Stimulated activated naive B cell treated with anti-CD40 and anti-IgM and Interleukin-4, amounts not matched to agents 10 μg/mL and 1 μg/mL and 100 μg/mL, for 72 hours (primary cell): ENCODE measurements around the gene CARNS1.

Source experiments
- ATAC-seq, 2 donors: fragments of 150-1000 bp; cut with Tn5 transposase; replicated peaks; 2 replicates each; pipeline ENCODE4 v1.10.0; 2021; ENCODE audit warnings: moderate library complexity in 1 of 2
- DNase-seq: peaks from one replicate; pipeline ENCODE4 v3.0.0; 2021
- H3K27ac Mint-ChIP-seq: one replicate; pipeline ENCODE4 v1.8.0; 2022; ENCODE audit warnings: mild to moderate bottlenecking, mixed read lengths
- H3K27me3 Mint-ChIP-seq, 2 donors: one replicate each; pipeline ENCODE4 v1.8.0; 2022; ENCODE audit warnings: mixed read lengths in 2 of 2
- H3K36me3 Mint-ChIP-seq, 2 donors: one replicate each; pipeline ENCODE4 v1.8.0; 2022; ENCODE audit warnings: mixed read lengths in 2 of 2, mild to moderate bottlenecking in 1 of 2
- H3K4me1 Mint-ChIP-seq, 2 donors: one replicate each; pipeline ENCODE4 v1.8.0; 2022; ENCODE audit warnings: mixed read lengths in 2 of 2, mild to moderate bottlenecking in 1 of 2
- H3K4me3 Mint-ChIP-seq, 2 donors: one replicate each; pipeline ENCODE4 v1.8.0; 2022; ENCODE audit warnings: mild to moderate bottlenecking in 2 of 2, mixed read lengths in 2 of 2, moderate library complexity in 1 of 2
- H3K9me3 Mint-ChIP-seq, 2 donors: one replicate each; pipeline ENCODE4 v1.8.0; 2022; ENCODE audit warnings: mixed read lengths in 2 of 2, mild to moderate bottlenecking in 1 of 2

Gene CARNS1

GRCh38 chr11:67415501-67416304 is at the start of gene CARNS1:
CARNS1 (plus strand) TSS chr11:67415678; CDS start chr11:67416200, 522 bp downstream.
- H3K27me3 Mint-ChIP-seq, result no peaks in the 10 kb centered on the region
- DNase-seq, result no peak
- H3K4me1 Mint-ChIP-seq, result peaks cover 67 to 91% of the 10 kb centered on the region in 2 donors
- H3K36me3 Mint-ChIP-seq, result no peaks in the 10 kb centered on the region
- H3K27ac Mint-ChIP-seq, result peak within 1 kb of the TSS; percentile 75
- no peak for ATAC-seq
- H3K9me3 Mint-ChIP-seq, result no peaks in the 10 kb centered on the region
- H3K4me3 Mint-ChIP-seq, result peak within 1 kb of the TSS; percentile 79 to 82

GRCh38 chr11:67365736-67366444 is 49.6 kb upstream of the CARNS1 start:
- DNase-seq (no peak), ATAC-seq (no peak)
- no peaks in the 10 kb centered on the region for H3K27me3 Mint-ChIP-seq
- peak overlapping the region; percentile 9 to 56 for H3K4me3 Mint-ChIP-seq
- H3K36me3 Mint-ChIP-seq, result peaks cover 33 to 61% of the 10 kb centered on the region in 2 donors
- no peaks in the 10 kb centered on the region for H3K9me3 Mint-ChIP-seq
- H3K27ac Mint-ChIP-seq, result peak overlapping the region; percentile 85
- H3K4me1 Mint-ChIP-seq, result peaks cover 73 to 96% of the 10 kb centered on the region in 2 donors

GRCh38 chr11:67366546-67366945 is 48.9 kb upstream of the CARNS1 start:
- Mint-ChIP-seq H3K27me3 (no peaks in the 10 kb centered on the region), H3K27ac (peak overlapping the region; percentile 85), H3K4me1 (peaks cover 79 to 98% of the 10 kb centered on the region in 2 donors)

GRCh38 chr11:67366961-67367760 is 48.3 kb upstream of the CARNS1 start:
- Mint-ChIP-seq H3K4me3 (peak overlapping the region; percentile 18 to 39), H3K27me3 (no peaks in the 10 kb centered on the region), H3K27ac (peak overlapping the region; percentile 43), H3K9me3 (no peaks in the 10 kb centered on the region), H3K4me1 (peaks cover 79 to 97% of the 10 kb centered on the region in 2 donors), H3K36me3 (peaks cover 34 to 66% of the 10 kb centered on the region in 2 donors)
- ATAC-seq, result peak in 1 of 2 donors; percentile 29
- no peak for DNase-seq

More at GRCh38 chr11:67366546-67366945, 48.9 kb upstream of the CARNS1 start:
- Mint-ChIP-seq H3K9me3 (no peaks in the 10 kb centered on the region), H3K4me3 (peak overlapping the region; percentile 9 to 56), H3K36me3 (peaks cover 34 to 62% of the 10 kb centered on the region in 2 donors)
- no peak for ATAC-seq
- DNase-seq, result no peak

GRCh38 chr11:67367761-67368227 is 47.7 kb upstream of the CARNS1 start:
- ATAC-seq (no peak), DNase-seq (no peak)
- peaks cover 73 to 91% of the 10 kb centered on the region in 2 donors for H3K4me1 Mint-ChIP-seq
- H3K27me3 Mint-ChIP-seq, result no peaks in the 10 kb centered on the region
- peak overlapping the region; percentile 27 for H3K27ac Mint-ChIP-seq
- peaks cover 28 to 60% of the 10 kb centered on the region in 2 donors for H3K36me3 Mint-ChIP-seq
- peak overlapping the region; percentile 18 to 39 for H3K4me3 Mint-ChIP-seq
- H3K9me3 Mint-ChIP-seq, result no peaks in the 10 kb centered on the region

- Mint-ChIP-seq H3K4me3 (peak overlapping the region; percentile 18 to 39), H3K27ac (peak overlapping the region; percentile 27), H3K36me3 (peaks cover 25 to 58% of the 10 kb centered on the region in 2 donors), H3K9me3 (no peaks in the 10 kb centered on the region), H3K27me3 (no peaks in the 10 kb centered on the region), H3K4me1 (peaks cover 71 to 87% of the 10 kb centered on the region in 2 donors)
- no peak for DNase-seq
- ATAC-seq, result peak; percentile 41 to 55
Observed at GRCh38 chr11:67368621-67369020, 46.9 kb upstream of the CARNS1 start.

- H3K4me3 Mint-ChIP-seq, result peak overlapping the region; percentile 11 to 49
- peaks cover 25 to 54% of the 10 kb centered on the region in 2 donors for H3K36me3 Mint-ChIP-seq
- H3K27ac Mint-ChIP-seq, result peak overlapping the region; percentile 68
- H3K9me3 Mint-ChIP-seq, result no peaks in the 10 kb centered on the region
- no peaks in the 10 kb centered on the region for H3K27me3 Mint-ChIP-seq
- ATAC-seq (no peak), DNase-seq (no peak)
- H3K4me1 Mint-ChIP-seq, result peaks cover 71 to 87% of the 10 kb centered on the region in 2 donors
Observed at GRCh38 chr11:67369275-67369674, 46.2 kb upstream of the CARNS1 start.

GRCh38 chr11:67369801-67370284 is 45.6 kb upstream of the CARNS1 start:
- Mint-ChIP-seq H3K27me3 (no peaks in the 10 kb centered on the region), H3K4me3 (peak overlapping the region; percentile 11 to 18), H3K36me3 (peaks cover 20 to 49% of the 10 kb centered on the region in 2 donors), H3K27ac (no peak overlapping the region), H3K9me3 (no peaks in the 10 kb centered on the region), H3K4me1 (peaks cover 72 to 87% of the 10 kb centered on the region in 2 donors)
- no peak for ATAC-seq
- no peak for DNase-seq

- Mint-ChIP-seq H3K36me3 (peaks cover 14 to 42% of the 10 kb centered on the region in 2 donors), H3K4me3 (peak overlapping the region; percentile 65 to 92), H3K9me3 (no peaks in the 10 kb centered on the region), H3K27ac (peak overlapping the region; percentile 68), H3K4me1 (peaks cover 68 to 81% of the 10 kb centered on the region in 2 donors), H3K27me3 (no peaks in the 10 kb centered on the region)
- no peak for ATAC-seq
- DNase-seq, result no peak
Observed at GRCh38 chr11:67370351-67371076, 45.0 kb upstream of the CARNS1 start.

GRCh38 chr11:67371189-67371910 is 44.1 kb upstream of the CARNS1 start:
- peak; percentile 41 for ATAC-seq
- peaks cover 6 to 34% of the 10 kb centered on the region in 2 donors for H3K36me3 Mint-ChIP-seq
- no peaks in the 10 kb centered on the region for H3K27me3 Mint-ChIP-seq
- no peak for DNase-seq
- peak overlapping the region; percentile 95 for H3K27ac Mint-ChIP-seq
- H3K4me1 Mint-ChIP-seq, result peaks cover 60 to 73% of the 10 kb centered on the region in 2 donors
- H3K4me3 Mint-ChIP-seq, result peak overlapping the region; percentile 85 to 92
- no peaks in the 10 kb centered on the region for H3K9me3 Mint-ChIP-seq

GRCh38 chr11:67371911-67372320 is 43.6 kb upstream of the CARNS1 start:
- Mint-ChIP-seq H3K4me3 (peak overlapping the region; percentile 85 to 92), H3K27ac (peak overlapping the region; percentile 95), H3K27me3 (no peaks in the 10 kb centered on the region), H3K9me3 (no peaks in the 10 kb centered on the region), H3K4me1 (peaks cover 56 to 70% of the 10 kb centered on the region in 2 donors), H3K36me3 (peaks cover 5 to 32% of the 10 kb centered on the region in 2 donors)
- DNase-seq (no peak), ATAC-seq (peak; percentile 4 to 11)

GRCh38 chr11:67372321-67372992 is 43.0 kb upstream of the CARNS1 start:
- ATAC-seq, result no peak
- peaks cover 55 to 67% of the 10 kb centered on the region in 2 donors for H3K4me1 Mint-ChIP-seq

More at GRCh38 chr11:67372321-67372992, 43.0 kb upstream of the CARNS1 start:
- Mint-ChIP-seq H3K27ac (peak overlapping the region; percentile 95), H3K27me3 (no peaks in the 10 kb centered on the region), H3K4me3 (peak overlapping the region; percentile 92 to 93), H3K9me3 (no peaks in the 10 kb centered on the region), H3K36me3 (peaks cover 5 to 32% of the 10 kb centered on the region in 2 donors)
- no peak for DNase-seq
